Stomach (tissue), 4 donors: Measurements from ENCODE around the gene SNX3.

ENCODE experiments used
- EP300 ChIP-seq: sonication (generic); formaldehyde crosslinking; IDR thresholded peaks from one replicate; pipeline ENCODE4 v1.6.1; 2017; ENCODE audit warnings: antibody characterized with exemption
- POLR2A ChIP-seq, 4 donors: fragments of 450-650 bp; IDR thresholded peaks; one replicate each; pipeline ENCODE4 v1.6.1; 2016; ENCODE audit warnings: antibody characterized with exemption in 4 of 4, control low read depth in 2 of 4, mild to moderate bottlenecking in 1 of 4, moderate library complexity in 1 of 4
- TF ChIP-seq, protein P1 (sequence below), 7 experiments: fragments of 450-650 bp in 4 of 7; fragments of 200-600 bp in 3 of 7; sonication (generic) in 3 of 7; IDR thresholded peaks; one replicate each; pipeline ENCODE4 v1.5.1; 2016 to 2019; ENCODE audit warnings: antibody characterized with exemption in 7 of 7, control low read depth in 2 of 7, mild to moderate bottlenecking in 1 of 7

- TF ChIP-seq POLR2A (IDR thresholded peaks at IDR 0.05) (no peak), EP300 (no peak)
- TF ChIP-seq, protein P1, sequence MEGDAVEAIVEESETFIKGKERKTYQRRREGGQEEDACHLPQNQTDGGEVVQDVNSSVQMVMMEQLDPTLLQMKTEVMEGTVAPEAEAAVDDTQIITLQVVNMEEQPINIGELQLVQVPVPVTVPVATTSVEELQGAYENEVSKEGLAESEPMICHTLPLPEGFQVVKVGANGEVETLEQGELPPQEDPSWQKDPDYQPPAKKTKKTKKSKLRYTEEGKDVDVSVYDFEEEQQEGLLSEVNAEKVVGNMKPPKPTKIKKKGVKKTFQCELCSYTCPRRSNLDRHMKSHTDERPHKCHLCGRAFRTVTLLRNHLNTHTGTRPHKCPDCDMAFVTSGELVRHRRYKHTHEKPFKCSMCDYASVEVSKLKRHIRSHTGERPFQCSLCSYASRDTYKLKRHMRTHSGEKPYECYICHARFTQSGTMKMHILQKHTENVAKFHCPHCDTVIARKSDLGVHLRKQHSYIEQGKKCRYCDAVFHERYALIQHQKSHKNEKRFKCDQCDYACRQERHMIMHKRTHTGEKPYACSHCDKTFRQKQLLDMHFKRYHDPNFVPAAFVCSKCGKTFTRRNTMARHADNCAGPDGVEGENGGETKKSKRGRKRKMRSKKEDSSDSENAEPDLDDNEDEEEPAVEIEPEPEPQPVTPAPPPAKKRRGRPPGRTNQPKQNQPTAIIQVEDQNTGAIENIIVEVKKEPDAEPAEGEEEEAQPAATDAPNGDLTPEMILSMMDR (IDR thresholded peaks at IDR 0.05), result no peak
These were observed 25.7 kb downstream of the SNX3 start for GRCh38 chr6:108235127-108235526.
